HEK293 (cell line): Measurements from ENCODE around the gene SKOR1.

ENCODE experiments used
- BCL11A ChIP-seq: fragments of 450-650 bp; formaldehyde crosslinking; IDR thresholded peaks from 2 replicates; pipeline ENCODE4 v1.5.1; 2016; ENCODE audit warnings: low read depth, missing biosample characterization, missing genetic modification characterization
- CTCF ChIP-seq: fragments of 450-650 bp; formaldehyde crosslinking; IDR thresholded peaks from 2 replicates; pipeline ENCODE4 v1.5.1; 2016; ENCODE audit warnings: missing biosample characterization, missing genetic modification characterization
- PRDM1 ChIP-seq: fragments of 450-650 bp; formaldehyde crosslinking; IDR thresholded peaks from 2 replicates; pipeline ENCODE4; 2016; ENCODE audit warnings: missing biosample characterization, missing genetic modification characterization
- ZBTB8A ChIP-seq: fragments of 450-650 bp; formaldehyde crosslinking; IDR thresholded peaks from 2 replicates; pipeline ENCODE4 v1.5.1; 2016; ENCODE audit warnings: missing biosample characterization, missing genetic modification characterization
- ZNF10 ChIP-seq: fragments of 450-650 bp; formaldehyde crosslinking; IDR thresholded peaks from 2 replicates; pipeline ENCODE4 v1.5.1; 2017; ENCODE audit warnings: missing biosample characterization, missing genetic modification characterization
- ZNF138 ChIP-seq: fragments of 450-650 bp; formaldehyde crosslinking; IDR thresholded peaks from 2 replicates; pipeline ENCODE4 v1.5.1; 2016; ENCODE audit warnings: missing biosample characterization, missing genetic modification characterization, borderline replicate concordance
- ZNF354C ChIP-seq: fragments of 450-650 bp; formaldehyde crosslinking; IDR thresholded peaks from 2 replicates; pipeline ENCODE4 v1.5.1; 2016; ENCODE audit warnings: missing biosample characterization, missing genetic modification characterization, low read depth, borderline replicate concordance
- ZNF501 ChIP-seq: fragments of 450-650 bp; formaldehyde crosslinking; IDR thresholded peaks from 2 replicates; pipeline ENCODE4 v1.5.1; 2016; ENCODE audit warnings: missing biosample characterization, missing genetic modification characterization
- ZNF768 ChIP-seq: fragments of 450-650 bp; formaldehyde crosslinking; IDR thresholded peaks from 2 replicates; pipeline ENCODE4 v1.5.1; 2018; ENCODE audit warnings: missing biosample characterization, mild to moderate bottlenecking, missing genetic modification characterization
- ZNF785 ChIP-seq: fragments of 450-650 bp; formaldehyde crosslinking; IDR thresholded peaks from 2 replicates; pipeline ENCODE4 v1.5.1; 2016; ENCODE audit warnings: missing biosample characterization, missing genetic modification characterization
- ZNF830 ChIP-seq: fragments of 450-650 bp; IDR thresholded peaks from 2 replicates; pipeline ENCODE4 v1.5.0; 2018; ENCODE audit warnings: missing biosample characterization, missing genetic modification characterization, low read depth, mild to moderate bottlenecking, moderate library complexity
- ZNF843 ChIP-seq: fragments of 450-650 bp; formaldehyde crosslinking; IDR thresholded peaks from 2 replicates; pipeline ENCODE4 v1.5.1; 2016; ENCODE audit warnings: missing biosample characterization, missing genetic modification characterization

- TF ChIP-seq CTCF: no peak
- no peak for TF ChIP-seq ZNF354C (tag by site-specific recombination)
- no peak for TF ChIP-seq ZNF501 (tag by site-specific recombination)
- TF ChIP-seq ZNF768: no peak
- TF ChIP-seq ZNF830 (tag by site-specific recombination): no peak
- no peak for TF ChIP-seq ZNF10 (tag by site-specific recombination)
- no peak for TF ChIP-seq ZNF138 (tag by site-specific recombination)
- no peak for TF ChIP-seq ZBTB8A (tag by site-specific recombination)
- TF ChIP-seq BCL11A (tag by site-specific recombination): no peak
- no peak for TF ChIP-seq PRDM1 (tag by site-specific recombination)
- TF ChIP-seq ZNF843: no peak
- no peak for TF ChIP-seq ZNF785 (tag by site-specific recombination)
Measured at GRCh38 chr15:67843571-67844387, 18.5 kb downstream of the SKOR1 start.
